Measurements from ENCODE around the gene NOS1AP. TPM values are rescaled to one million over a fixed set of nuclear protein-coding genes. Genes with fewer than 3 reads are reported as not detected.

NOS1AP gene
- total and polyA plus RNA-seq, 8 donors: 0.25 to 13.8 (median 6.2) TPM

GRCh38 chr1:162302306-162303003 lies 233.0 kb downstream of the NOS1AP start:
- no peaks in the 10 kb centered on the region for H3K36me3 ChIP-seq
- H3K4me3 ChIP-seq: no peak overlapping the region
- H3K27me3 ChIP-seq: no peaks in the 10 kb centered on the region
- H3K27ac ChIP-seq: no peak overlapping the region
- H3K4me1 ChIP-seq: peaks cover 0 to 3% (median 0%) of the 10 kb centered on the region in 4 donors
- intact Hi-C loops (cut with DNase I; ENCODE audit: low total_unique reads): no loop called here
- no peak for DNase-seq
- TF ChIP-seq CTCF (IDR thresholded peaks at IDR 0.05) (no peak), POLR2A (IDR thresholded peaks at IDR 0.05) (no peak), POLR2AphosphoS5 (IDR thresholded peaks at IDR 0.05) (no peak), EP300 (IDR thresholded peaks at IDR 0.05) (no peak)
- no peaks in the 10 kb centered on the region for H3K9me3 ChIP-seq
- 91 to 98% (median 94%) methylated on average over 3 of the region's 3 CpGs for WGBS, 5 donors

GRCh38 chr1:162303004-162303344 lies 233.5 kb downstream of the NOS1AP start:
- Histone ChIP-seq H3K4me1 (no peaks in the 10 kb centered on the region), H3K27me3 (no peaks in the 10 kb centered on the region), H3K9me3 (peaks cover 0 to 4% (median under 1%) of the 10 kb centered on the region in 4 donors), H3K27ac (no peak overlapping the region), H3K36me3 (no peaks in the 10 kb centered on the region), H3K4me3 (no peak overlapping the region)
- TF ChIP-seq EP300 (IDR thresholded peaks at IDR 0.05): no peak
- no peak for TF ChIP-seq POLR2AphosphoS5 (IDR thresholded peaks at IDR 0.05)
- TF ChIP-seq CTCF (IDR thresholded peaks at IDR 0.05): no peak
- no peak for TF ChIP-seq POLR2A (IDR thresholded peaks at IDR 0.05)
- DNase-seq: no peak
- intact Hi-C loops (cut with DNase I; ENCODE audit: low total_unique reads): no loop called here
- 69 to 89% (median 79%) methylated on average over 3 of the region's 3 CpGs for WGBS, 5 donors

- H3K9me3 ChIP-seq: peaks cover 0 to 8% (median 3%) of the 10 kb centered on the region in 4 donors
- 89 to 96% (median 94%) methylated on average over 2 of the region's 2 CpGs for WGBS, 5 donors
- H3K27me3 ChIP-seq: no peaks in the 10 kb centered on the region
- H3K27ac ChIP-seq: no peak overlapping the region
- no peak for DNase-seq
- no peak overlapping the region for H3K4me3 ChIP-seq
- no peaks in the 10 kb centered on the region for H3K4me1 ChIP-seq
- intact Hi-C loops (cut with DNase I; ENCODE audit: low total_unique reads): no loop called here
- TF ChIP-seq CTCF (IDR thresholded peaks at IDR 0.05) (no peak), POLR2AphosphoS5 (IDR thresholded peaks at IDR 0.05) (no peak), EP300 (IDR thresholded peaks at IDR 0.05) (no peak), POLR2A (IDR thresholded peaks at IDR 0.05) (no peak)
- H3K36me3 ChIP-seq: no peaks in the 10 kb centered on the region
Observed at GRCh38 chr1:162304736-162305135, 235.2 kb downstream of the NOS1AP start.

- Histone ChIP-seq H3K4me3 (no peak overlapping the region), H3K27ac (peak overlapping the region in 1 of 5 donors; percentile 8), H3K27me3 (no peaks in the 10 kb centered on the region), H3K4me1 (no peaks in the 10 kb centered on the region), H3K36me3 (no peaks in the 10 kb centered on the region), H3K9me3 (peaks cover 0 to 8% (median 3%) of the 10 kb centered on the region in 4 donors)
- TF ChIP-seq POLR2AphosphoS5 (IDR thresholded peaks at IDR 0.05): peak in 1 of 3 donors; percentile 64
- no peak for TF ChIP-seq POLR2A (IDR thresholded peaks at IDR 0.05)
- 46 to 58% (median 52%) methylated on average over 1 of the region's 1 CpG for WGBS, 5 donors
- intact Hi-C loops (cut with DNase I; ENCODE audit: low total_unique reads): no loop called here
- peak in 1 of 2 donors; percentile 68 for DNase-seq
Observed at GRCh38 chr1:162305969-162306368, 236.5 kb downstream of the NOS1AP start.

- Histone ChIP-seq H3K9me3 (peaks cover 0 to 8% (median 3%) of the 10 kb centered on the region in 4 donors), H3K27ac (no peak overlapping the region), H3K27me3 (no peaks in the 10 kb centered on the region), H3K4me3 (no peak overlapping the region), H3K36me3 (no peaks in the 10 kb centered on the region), H3K4me1 (no peaks in the 10 kb centered on the region)
- intact Hi-C loops (cut with DNase I; ENCODE audit: low total_unique reads): no loop called here
- DNase-seq: no peak
- 82 to 94% (median 90%) methylated on average over 4 of the region's 4 CpGs for WGBS, 5 donors
- TF ChIP-seq CTCF (IDR thresholded peaks at IDR 0.05) (no peak), POLR2AphosphoS5 (IDR thresholded peaks at IDR 0.05) (no peak), EP300 (IDR thresholded peaks at IDR 0.05) (no peak), POLR2A (IDR thresholded peaks at IDR 0.05) (no peak)
Observed at GRCh38 chr1:162310337-162310736, 240.8 kb downstream of the NOS1AP start.

Measured in stomach (tissue), 9 donors.